ENCODE data around the gene EHF.

The EHF gene

DNA sequence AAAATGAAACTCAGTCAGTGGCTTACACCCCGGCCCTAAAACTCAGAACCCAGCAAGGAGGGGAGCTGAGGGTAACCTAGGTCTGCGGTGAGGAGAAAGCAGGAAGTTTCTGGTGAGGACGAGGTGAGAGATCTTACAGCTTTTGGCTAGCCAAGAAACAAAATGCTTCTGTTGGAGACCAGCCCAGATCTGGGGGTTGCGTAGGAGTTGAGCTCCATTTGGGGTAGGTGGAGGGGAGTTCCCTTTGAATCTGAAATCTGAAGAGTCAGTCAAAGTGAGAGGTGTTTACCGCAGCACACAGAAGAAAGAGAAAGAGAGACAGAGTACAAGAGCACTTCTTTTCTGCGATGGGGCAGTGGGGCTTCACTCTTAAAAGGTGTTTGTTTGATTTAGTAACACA is 29.6 kb downstream of the EHF start:
- no peak for TF ChIP-seq POLR2A (IDR thresholded peaks at IDR 0.05; ENCODE audit: low read depth, low read length)
- FAIRE-seq (no peak), DNase-seq (ENCODE audit: insufficient read length, low spot score) (no peak)

DNA sequence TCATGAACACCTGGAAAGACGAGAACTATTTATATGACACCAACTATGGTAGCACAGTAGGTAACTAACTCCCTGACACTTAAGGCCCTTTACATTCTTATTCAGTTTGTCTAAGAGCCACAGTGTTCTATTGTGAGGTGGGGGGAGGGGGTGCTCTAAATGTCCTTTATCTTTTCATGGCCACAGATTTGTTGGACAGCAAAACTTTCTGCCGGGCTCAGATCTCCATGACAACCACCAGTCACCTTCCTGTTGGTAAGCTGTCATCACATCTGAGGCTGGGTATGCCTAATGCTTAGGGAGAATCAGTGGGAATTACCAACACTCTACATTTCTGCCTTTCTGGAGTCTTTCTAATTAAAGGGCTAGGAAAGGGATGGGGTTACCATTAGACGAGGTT is 30.7 kb downstream of the EHF start:
- TF ChIP-seq POLR2A (IDR thresholded peaks at IDR 0.05; ENCODE audit: low read depth, low read length), result no peak
- no peak for FAIRE-seq
- no peak for DNase-seq (ENCODE audit: insufficient read length, low spot score)

DNA sequence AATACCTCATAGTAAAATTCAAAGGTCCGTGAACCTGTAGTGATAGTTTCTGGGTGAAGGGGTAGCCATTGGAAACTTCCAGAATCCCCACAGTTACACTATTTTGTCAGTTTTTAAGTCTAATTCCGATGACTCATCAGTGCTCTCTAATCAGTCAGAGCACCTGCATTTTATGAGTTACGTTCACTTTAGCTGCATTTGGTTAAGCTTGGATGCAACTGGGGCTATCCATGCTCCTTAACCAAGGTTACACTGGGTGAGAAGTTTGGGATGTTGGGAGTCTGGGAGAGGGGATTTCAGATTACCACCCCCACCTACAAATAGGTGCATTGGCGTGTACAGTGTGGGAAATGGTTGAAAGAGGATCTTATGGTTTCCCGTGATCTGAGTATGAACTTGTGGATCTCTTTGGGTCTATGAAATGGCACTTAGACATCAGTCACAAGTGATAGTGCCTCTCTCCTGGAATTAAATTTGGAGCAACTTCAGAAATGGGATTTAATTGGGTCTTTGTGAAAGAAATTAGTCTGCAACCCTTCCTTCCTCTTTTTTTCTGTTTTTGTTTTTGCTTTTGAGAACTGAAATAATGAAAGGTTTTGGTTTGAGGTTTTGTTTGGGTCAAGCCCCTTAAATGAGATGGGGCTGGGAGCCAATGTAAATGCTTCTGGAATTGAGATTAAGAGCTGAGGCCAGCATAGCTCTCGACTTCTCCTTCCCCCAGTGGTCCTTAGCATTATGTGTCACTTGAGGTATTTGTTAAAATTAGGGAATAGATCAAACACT is 31.5 kb downstream of the EHF start:
- TF ChIP-seq POLR2A (IDR thresholded peaks at IDR 0.05; ENCODE audit: low read depth, low read length), result no peak
- DNase-seq (ENCODE audit: insufficient read length, low spot score), result no peak
- no peak for FAIRE-seq

DNA sequence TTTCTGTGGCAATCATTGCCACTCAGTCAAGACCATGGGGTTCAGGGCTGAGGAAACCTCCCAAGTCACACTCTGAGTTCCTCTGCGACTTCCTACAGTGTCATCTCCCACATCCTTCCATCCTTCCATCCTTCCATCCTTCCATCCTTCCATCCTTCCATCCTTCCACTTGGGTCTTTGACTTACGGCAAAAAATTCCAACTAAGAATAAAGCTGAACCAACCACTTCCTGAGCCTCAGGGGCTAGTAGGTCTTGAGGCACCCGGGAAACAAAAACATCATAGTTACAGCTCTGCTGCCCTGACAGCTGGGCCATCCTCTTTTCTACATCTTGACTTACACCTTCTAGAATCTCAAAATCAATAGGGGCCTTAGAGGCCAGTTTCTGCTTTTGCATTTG is 32.1 kb downstream of the EHF start:
- DNase-seq (ENCODE audit: insufficient read length, low spot score) (no peak), FAIRE-seq (no peak)
- no peak for TF ChIP-seq POLR2A (IDR thresholded peaks at IDR 0.05; ENCODE audit: low read depth, low read length)

DNA sequence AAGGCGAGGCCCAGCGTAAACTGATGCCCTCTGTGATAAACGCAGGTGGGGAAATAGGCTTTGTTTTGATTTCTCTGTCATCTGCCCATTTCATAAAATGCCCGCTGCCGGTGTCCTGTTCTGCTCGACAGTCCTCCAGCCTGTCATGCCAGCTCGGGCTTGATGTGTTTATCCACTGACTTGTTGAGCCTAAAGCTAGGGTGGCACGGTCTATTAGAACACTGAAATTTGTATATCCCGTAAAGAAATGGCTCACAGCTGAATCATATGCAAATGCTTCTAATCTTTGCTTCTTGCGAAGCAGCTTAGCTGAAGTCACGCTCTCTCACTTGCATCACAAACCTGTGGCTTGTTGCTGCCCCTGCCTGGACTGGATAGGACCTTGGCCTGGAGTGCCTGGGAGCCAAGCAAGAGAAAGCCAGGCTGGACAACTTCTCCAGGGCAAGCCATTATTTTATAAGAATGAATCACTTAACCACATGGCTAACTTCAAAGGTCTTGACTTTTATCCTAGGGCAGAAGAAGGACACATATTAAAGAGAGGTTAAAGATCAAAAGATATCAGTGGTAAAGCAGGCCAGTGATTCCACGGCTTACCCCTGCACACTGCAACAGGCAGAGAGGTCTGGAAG is 33.1 kb downstream of the EHF start:
- DNase-seq (ENCODE audit: insufficient read length, low spot score) (peak; percentile 52), FAIRE-seq (peak; percentile 36)
- no peak for TF ChIP-seq POLR2A (IDR thresholded peaks at IDR 0.05; ENCODE audit: low read depth, low read length)

DNA sequence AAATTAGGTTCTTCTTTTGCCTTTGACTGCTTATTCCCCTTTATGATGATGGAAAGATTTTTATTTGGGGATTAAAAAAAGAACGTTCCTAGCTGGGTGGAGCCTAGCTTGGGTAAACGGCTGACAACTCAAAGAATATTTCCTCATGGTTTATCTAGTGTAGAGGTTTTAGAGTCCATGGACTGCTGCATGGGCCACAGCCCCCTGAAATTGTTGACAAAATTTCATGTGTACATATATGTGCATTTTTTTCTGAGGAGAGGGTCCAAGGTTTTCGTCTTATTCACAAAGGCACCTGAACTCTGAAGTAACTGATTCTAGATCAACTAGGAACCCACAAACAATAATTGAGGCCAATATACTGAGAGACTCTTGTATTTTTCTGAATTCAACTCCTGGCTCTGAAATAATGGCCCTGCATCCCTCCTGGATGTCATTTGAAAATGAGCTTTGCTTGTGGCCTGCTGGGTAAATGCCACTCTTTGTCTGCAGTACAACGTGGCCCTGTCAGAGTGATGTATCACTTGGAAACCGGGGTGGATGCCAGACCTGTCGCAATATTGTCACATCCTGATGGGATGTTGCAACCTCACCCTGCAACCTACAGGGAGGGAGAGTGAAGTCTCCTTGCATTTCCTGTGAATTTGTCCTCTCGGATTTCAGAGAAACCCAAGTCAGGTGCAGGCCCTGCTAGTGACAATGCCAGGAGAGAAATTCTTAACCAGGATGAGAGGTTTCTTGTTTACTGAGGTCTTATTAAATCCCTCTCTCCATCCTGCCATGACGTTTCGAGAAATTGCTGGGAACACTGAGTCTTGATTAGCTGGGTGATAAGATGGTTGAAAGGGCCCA is 33.8 kb downstream of the EHF start:
- DNase-seq (ENCODE audit: insufficient read length, low spot score), result no peak
- FAIRE-seq, result peak; percentile 55
- TF ChIP-seq POLR2A (IDR thresholded peaks at IDR 0.05; ENCODE audit: low read depth, low read length), result no peak

DNA sequence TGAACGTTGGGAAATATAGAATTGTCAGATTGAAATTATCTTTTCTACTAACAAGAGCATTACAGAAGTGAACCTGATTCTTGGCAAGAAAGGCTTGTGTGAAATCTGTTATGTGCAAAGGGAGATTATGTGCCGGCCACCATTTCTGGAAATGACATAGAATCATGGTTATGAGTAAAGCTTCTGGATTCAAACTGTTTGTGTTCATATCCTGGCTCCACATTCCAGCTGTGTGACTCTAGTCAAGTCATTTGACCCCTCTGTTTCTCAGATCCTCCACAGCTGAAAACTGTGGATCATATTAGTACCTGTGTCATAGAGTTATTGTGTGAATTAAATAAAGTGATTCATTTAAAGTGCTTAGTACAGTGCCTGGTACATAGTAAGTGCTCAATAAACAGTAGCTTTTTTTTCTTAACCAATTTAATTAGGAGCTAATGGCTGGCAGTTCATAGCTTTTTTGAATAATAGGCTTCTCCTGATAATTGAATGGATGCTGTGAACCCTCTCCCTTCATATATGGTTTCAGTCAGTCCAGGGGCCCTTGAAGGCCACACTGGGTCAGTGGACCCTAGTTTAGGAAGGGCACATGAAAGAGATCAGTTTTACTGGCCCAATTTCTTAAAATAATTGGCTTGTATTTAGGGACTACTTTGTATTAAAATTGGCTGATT is 34.6 kb downstream of the EHF start:
- FAIRE-seq (no peak), DNase-seq (ENCODE audit: insufficient read length, low spot score) (no peak)
- no peak for TF ChIP-seq POLR2A (IDR thresholded peaks at IDR 0.05; ENCODE audit: low read depth, low read length)

DNA sequence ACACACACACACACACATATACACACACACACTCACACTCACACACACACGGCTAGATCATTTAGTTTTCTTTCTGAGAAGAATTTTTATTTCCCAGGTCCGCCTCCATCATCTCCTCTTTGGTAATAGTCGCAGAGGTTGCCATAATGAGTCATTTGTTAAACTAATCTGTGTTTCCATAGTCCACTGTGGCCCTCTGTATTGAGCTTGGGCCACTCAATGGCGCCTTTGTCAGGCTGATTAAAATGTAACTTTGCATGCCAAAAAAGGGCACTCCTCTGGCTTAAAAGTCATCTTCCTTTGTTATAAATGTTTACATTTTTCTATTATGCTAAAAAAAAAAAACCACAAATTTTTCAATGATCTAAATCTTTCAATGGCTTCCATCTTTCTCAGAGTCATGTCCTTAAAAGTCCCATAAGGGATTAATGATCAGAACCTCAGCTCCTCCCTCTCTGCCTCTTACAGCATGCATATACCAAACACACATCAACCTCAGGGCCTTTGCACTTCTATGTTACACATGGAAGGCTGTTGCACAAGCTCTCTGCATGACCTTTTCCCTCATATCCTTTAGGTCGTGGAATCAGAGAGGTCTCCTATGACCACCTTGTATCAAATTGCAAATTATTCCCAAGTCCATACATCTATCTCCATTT is 35.3 kb downstream of the EHF start:
- DNase-seq (ENCODE audit: insufficient read length, low spot score) (no peak), FAIRE-seq (no peak)
- TF ChIP-seq POLR2A (IDR thresholded peaks at IDR 0.05; ENCODE audit: low read depth, low read length), result no peak

DNA sequence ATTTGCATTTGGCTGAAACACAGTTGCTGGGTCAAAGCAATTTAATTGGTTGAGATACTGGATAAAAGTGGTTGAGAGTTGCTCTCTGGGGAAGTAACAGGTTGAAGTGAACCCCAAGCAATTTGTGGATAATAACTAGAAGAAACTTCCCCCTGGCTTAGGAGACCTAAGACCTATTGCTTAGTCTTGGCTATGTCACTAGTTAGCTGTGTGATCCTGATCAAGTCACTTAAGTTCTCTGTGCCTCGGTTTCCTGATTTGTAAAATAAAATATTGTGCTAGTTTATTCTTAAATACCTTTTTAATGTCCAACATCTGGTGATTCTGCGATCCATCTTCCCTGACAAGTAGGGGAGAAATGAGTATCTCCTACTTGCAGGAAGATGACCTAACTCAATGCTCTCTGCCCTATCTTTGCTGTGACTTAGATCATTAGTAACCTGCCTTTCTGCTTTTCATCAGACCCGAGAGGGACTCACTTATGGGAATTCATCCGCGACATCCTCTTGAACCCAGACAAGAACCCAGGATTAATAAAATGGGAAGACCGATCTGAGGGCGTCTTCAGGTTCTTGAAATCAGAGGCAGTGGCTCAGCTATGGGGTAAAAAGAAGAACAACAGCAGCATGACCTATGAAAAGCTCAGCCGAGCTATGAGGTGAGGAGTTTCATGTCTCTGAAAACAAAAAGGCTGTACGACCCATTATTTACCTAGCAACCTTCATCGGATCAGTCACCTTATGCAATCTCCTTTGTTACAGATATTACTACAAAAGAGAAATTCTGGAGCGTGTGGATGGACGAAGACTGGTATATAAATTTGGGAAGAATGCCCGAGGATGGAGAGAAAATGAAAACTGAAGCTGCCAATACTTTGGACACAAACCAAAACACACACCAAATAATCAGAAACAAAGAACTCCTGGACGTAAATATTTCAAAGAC is 37.5 kb downstream of the EHF start:
- DNase-seq (ENCODE audit: insufficient read length, low spot score), result no peak
- no peak for FAIRE-seq
- no peak for TF ChIP-seq POLR2A (IDR thresholded peaks at IDR 0.05; ENCODE audit: low read depth, low read length)

DNA sequence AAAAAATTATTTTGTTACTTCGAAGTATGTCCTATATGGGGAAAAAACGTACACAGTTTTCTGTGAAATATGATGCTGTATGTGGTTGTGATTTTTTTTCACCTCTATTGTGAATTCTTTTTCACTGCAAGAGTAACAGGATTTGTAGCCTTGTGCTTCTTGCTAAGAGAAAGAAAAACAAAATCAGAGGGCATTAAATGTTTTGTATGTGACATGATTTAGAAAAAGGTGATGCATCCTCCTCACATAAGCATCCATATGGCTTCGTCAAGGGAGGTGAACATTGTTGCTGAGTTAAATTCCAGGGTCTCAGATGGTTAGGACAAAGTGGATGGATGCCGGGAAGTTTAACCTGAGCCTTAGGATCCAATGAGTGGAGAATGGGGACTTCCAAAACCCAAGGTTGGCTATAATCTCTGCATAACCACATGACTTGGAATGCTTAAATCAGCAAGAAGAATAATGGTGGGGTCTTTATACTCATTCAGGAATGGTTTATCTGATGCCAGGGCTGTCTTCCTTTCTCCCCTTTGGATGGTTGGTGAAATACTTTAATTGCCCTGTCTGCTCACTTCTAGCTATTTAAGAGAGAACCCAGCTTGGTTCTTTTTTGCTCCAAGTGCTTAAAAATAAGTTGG is 38.3 kb downstream of the EHF start:
- TF ChIP-seq POLR2A (IDR thresholded peaks at IDR 0.05; ENCODE audit: low read depth, low read length), result no peak
- DNase-seq (ENCODE audit: insufficient read length, low spot score) (no peak), FAIRE-seq (no peak)

DNA sequence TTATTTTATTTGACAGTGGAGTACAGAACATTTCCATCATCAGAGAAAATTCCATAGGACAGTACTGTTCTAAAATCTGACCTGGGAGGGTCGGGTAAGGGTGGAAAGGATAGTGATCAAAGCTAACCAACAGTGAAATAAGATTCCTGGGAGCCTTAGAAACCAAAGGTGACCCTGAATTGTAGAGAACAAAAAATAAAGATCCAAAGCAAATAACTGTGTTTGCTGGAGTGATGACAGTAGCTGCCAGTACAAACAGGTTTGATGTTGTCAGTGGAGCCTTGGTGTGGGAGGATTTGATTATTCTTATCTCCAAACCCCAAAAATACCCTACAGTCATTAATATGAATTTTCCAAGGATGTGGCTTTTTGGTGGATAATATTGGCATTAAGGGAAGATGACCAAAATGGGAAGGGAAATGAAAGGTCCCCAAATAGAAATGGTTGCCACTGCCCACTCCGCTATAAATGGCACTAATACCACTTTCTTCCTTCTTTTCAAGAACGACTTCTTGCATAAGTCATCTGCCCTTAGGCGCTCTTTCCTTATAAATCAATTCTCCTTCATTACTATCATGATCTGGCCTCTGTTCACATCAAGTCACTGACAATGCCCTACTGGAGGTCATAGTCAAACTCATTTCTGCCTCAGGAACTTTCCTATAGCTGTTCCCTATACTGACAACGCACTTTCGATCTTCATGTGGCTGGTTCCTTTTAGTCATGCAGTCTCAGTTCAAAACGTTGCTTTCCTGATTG is 44.4 kb downstream of the EHF start:
- no peak for TF ChIP-seq POLR2A (IDR thresholded peaks at IDR 0.05; ENCODE audit: low read depth, low read length)
- FAIRE-seq, result no peak

More for the DNA sequence above, 44.4 kb downstream of the EHF start:
- DNase-seq (ENCODE audit: insufficient read length, low spot score), result no peak
